ENCODE data around the gene CUL4B. TPM values are rescaled to one million over a fixed set of nuclear protein-coding genes. Genes with fewer than 3 reads are reported as not detected.
"Not testable (repeated sequence)": the region's sequence is repeated elsewhere in the genome, so short reads cannot be mapped to it uniquely, and the experiment has no call there.

The CUL4B gene
- total RNA-seq (24.3 and 32.2 TPM in 2 replicates), polyA plus RNA-seq (22.9 and 25.2 TPM in 2 replicates)

DNA sequence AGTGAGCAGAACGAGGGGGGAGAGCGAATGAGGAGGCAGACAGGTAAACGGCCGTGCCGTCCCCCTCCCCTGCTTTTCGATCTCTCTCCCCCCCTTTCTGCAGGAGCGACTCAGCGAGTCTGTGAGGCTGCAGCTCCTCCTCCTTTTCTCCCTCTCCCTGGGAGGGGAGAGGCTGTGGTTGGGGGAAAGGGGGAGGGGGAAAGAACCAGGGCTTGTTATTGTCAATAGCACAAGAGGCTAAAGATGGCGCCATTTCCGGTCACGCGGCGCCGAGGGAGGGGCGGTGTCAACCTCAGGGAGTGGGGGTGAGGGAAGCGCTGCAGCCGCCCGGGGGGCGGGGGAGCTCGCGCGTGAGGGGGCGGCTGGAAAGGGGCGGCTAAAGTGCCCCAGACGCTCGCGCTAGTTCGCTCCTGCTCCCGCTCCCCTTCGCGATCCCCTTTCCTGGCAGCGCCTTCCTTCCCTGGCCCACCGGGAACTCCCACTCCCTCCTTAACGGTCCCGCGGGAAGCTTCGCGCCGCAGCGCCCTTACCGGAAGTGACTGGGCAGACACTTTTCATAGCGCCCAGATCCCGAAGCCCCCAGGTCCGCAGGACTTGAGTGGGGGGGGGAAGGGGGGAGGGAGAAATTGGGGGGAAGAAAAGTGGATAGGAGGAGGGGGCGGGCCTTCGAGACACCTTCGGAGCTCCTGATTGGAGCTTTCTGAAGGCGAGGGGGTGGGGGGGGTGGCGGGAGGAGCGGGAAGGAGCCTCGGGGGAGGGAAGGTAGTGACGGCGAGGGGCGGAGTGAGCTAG is at the start of gene CUL4B:
Gene CUL4B, minus strand, starts transcription at position 121 of the 792 bp plus-strand sequence. CDS start 324 bp downstream, outside the sequence.
- H3K36me3 ChIP-seq = no peaks in the 10 kb centered on the region
- peak; percentile 90 to 98 for DNase-seq (ENCODE audit: low read depth in 1 of 2, low spot score in 1 of 2)
- no peak for TF ChIP-seq CTCF (IDR thresholded peaks at IDR 0.05; ENCODE audit: low read depth, low read length)
- peak within 1 kb of the TSS; percentile 65 for H3K4me3 ChIP-seq
- H3K27me3 ChIP-seq = no peaks in the 10 kb centered on the region
- H3K4me1 ChIP-seq (ENCODE audit: low read depth) = no peaks in the 10 kb centered on the region
- H3K27ac ChIP-seq = peak within 1 kb of the TSS; percentile 100
- H3K9me3 ChIP-seq (ENCODE audit: low read depth) = peaks cover 2% of the 10 kb centered on the region

DNA sequence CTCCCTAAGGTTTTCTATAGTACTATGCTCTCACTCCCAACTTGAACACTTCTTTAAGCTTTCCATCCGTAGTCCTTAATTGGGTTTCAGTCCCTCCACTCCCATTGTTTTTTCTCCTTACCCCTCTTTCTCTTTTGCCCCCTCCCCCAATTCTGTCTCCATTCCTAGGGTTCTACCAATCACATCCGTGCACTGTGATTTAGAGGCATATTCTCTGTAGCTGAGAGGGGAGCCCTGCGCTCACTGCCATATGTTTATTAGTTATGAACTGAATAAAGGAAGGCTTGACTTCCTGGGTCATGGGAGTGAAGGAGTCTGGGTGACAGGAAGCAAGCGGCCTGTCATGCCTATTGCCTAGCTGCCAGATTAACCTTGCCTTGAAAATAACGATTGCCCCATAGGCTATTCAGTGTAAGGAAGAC is 43.6 kb upstream of the CUL4B start:
- TF ChIP-seq CTCF (IDR thresholded peaks at IDR 0.05; ENCODE audit: low read depth, low read length) = no peak
- no peaks in the 10 kb centered on the region for H3K9me3 ChIP-seq (ENCODE audit: low read depth)
- H3K27me3 ChIP-seq = no peaks in the 10 kb centered on the region
- H3K36me3 ChIP-seq = peaks cover 4% of the 10 kb centered on the region
- H3K4me3 ChIP-seq = peak overlapping the region; percentile 61
- H3K27ac ChIP-seq = peak overlapping the region; percentile 83
- no peaks in the 10 kb centered on the region for H3K4me1 ChIP-seq (ENCODE audit: low read depth)
- peak; percentile 1 to 72 for DNase-seq (ENCODE audit: low read depth in 1 of 2, low spot score in 1 of 2)

DNA sequence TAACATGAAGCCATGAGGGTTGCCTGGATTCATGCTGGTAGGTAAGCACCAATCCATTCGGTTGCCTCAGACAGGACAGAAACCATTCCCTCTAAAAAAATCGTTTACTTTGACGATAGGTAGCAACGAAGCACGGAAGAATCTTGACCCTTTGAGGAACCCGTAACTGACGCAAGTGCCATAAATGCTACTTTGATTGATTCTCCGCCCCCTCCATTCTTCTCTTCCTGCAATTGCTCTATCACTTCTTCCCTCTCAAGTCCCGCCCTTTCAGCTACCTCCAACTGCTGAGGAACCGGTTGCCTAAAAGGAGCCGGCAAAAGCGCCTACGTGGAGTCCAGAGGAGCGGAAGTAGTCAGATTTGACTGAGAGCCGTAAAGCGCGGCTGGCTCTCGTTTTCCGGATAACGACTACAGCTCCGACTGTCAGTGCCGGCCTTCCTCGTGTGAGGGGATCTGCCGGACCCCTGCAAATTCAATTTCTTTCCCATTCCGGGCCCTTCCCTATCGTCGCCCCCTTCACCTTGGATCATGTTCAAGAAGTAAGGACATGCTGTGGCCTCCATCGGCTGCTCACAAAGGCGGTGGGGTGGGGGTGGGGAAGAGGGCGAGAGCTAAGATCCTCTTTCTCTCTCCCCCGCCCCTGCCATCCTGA is 43.1 kb upstream of the CUL4B start, which contains the start of gene MCTS1:
Gene MCTS1, plus strand, starts transcription at position 395 of the 654 bp plus-strand sequence. Its CDS starts 136 bp downstream, at position 531.
- DNase-seq (ENCODE audit: low read depth in 1 of 2, low spot score in 1 of 2) = peak; percentile 87 to 97
- no peaks in the 10 kb centered on the region for H3K9me3 ChIP-seq (ENCODE audit: low read depth)
- H3K36me3 ChIP-seq = peaks cover 4% of the 10 kb centered on the region
- no peak for TF ChIP-seq CTCF (IDR thresholded peaks at IDR 0.05; ENCODE audit: low read depth, low read length)
- no peaks in the 10 kb centered on the region for H3K4me1 ChIP-seq (ENCODE audit: low read depth)
- peak within 1 kb of the TSS; percentile 83 for H3K27ac ChIP-seq
- H3K4me3 ChIP-seq = peak within 1 kb of the TSS; percentile 61
- no peaks in the 10 kb centered on the region for H3K27me3 ChIP-seq

DNA sequence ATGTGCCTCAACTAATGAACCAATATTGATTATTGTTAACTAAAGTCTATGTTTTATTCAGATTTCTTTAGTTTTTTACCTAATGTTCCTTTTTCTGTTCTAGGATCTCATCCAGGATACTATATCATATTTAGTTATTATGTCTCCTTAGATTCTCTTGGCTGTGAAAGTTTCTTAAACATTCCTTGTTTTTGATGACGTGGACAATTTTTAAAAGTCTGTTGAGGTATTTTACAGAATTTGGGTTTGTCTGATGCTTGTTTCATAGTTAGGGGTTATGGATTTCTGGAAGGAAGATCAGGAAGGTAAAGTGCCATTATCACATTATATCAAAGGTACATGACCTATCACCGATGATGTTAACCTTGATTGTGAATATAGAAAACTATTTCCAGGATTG is 24.9 kb upstream of the CUL4B start:
- H3K4me1 ChIP-seq (ENCODE audit: low read depth) = no peaks in the 10 kb centered on the region
- no peak overlapping the region for H3K4me3 ChIP-seq
- DNase-seq (ENCODE audit: low read depth in 1 of 2, low spot score in 1 of 2) = no peak
- TF ChIP-seq CTCF (IDR thresholded peaks at IDR 0.05; ENCODE audit: low read depth, low read length) = no peak
- H3K27me3 ChIP-seq = no peaks in the 10 kb centered on the region
- H3K27ac ChIP-seq = no peak overlapping the region
- no peaks in the 10 kb centered on the region for H3K36me3 ChIP-seq
- no peaks in the 10 kb centered on the region for H3K9me3 ChIP-seq (ENCODE audit: low read depth)

- Histone ChIP-seq H3K9me3 (ENCODE audit: low read depth) (no peaks in the 10 kb centered on the region), H3K27ac (no peak overlapping the region), H3K4me1 (ENCODE audit: low read depth) (no peaks in the 10 kb centered on the region), H3K4me3 (no peak overlapping the region), H3K36me3 (no peaks in the 10 kb centered on the region), H3K27me3 (no peaks in the 10 kb centered on the region)
- DNase-seq (ENCODE audit: low read depth in 1 of 2, low spot score in 1 of 2) = no peak
- no peak for TF ChIP-seq CTCF (IDR thresholded peaks at IDR 0.05; ENCODE audit: low read depth, low read length)
These were observed 14.8 kb upstream of the CUL4B start for GRCh38 chrX:120575379-120576114.

DNA sequence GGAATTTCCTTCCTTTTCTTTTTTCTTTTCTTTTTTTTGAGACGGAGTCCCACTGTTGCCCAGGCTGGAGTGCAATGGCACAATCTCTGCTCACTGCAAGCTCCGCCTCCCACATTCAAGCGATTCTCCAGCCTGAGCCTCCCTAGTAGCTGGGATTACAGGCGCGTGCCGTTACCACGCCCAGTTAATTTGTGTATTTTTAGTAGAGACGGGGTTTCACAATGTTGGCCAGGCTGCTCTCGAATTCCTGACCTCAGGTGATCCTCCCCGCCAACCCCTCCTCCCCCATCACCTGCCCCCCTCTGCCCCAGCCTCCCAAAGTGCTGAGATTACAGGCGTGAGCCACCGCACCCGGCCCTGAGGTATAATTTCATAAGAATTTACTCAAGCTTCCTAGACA is 13.0 kb upstream of the CUL4B start:
- H3K9me3 ChIP-seq (ENCODE audit: low read depth); H3K27ac ChIP-seq; DNase-seq (ENCODE audit: low read depth in 1 of 2, low spot score in 1 of 2); H3K4me1 ChIP-seq (ENCODE audit: low read depth); H3K4me3 ChIP-seq; H3K36me3 ChIP-seq; H3K27me3 ChIP-seq: not testable (repeated sequence)

Measured in cardiac muscle cell (in vitro differentiated cells and primary cell).